ENCODE data around the gene C18orf32. TPM values are rescaled to one million over a fixed set of nuclear protein-coding genes. Genes with fewer than 3 reads are reported as not detected.
"Not testable (repeated sequence)": the region's sequence is repeated elsewhere in the genome, so short reads cannot be mapped to it uniquely, and the experiment has no call there.

The C18orf32 gene
- total RNA-seq, 1 donor from 2014 or later, result 14.8 TPM

DNA sequence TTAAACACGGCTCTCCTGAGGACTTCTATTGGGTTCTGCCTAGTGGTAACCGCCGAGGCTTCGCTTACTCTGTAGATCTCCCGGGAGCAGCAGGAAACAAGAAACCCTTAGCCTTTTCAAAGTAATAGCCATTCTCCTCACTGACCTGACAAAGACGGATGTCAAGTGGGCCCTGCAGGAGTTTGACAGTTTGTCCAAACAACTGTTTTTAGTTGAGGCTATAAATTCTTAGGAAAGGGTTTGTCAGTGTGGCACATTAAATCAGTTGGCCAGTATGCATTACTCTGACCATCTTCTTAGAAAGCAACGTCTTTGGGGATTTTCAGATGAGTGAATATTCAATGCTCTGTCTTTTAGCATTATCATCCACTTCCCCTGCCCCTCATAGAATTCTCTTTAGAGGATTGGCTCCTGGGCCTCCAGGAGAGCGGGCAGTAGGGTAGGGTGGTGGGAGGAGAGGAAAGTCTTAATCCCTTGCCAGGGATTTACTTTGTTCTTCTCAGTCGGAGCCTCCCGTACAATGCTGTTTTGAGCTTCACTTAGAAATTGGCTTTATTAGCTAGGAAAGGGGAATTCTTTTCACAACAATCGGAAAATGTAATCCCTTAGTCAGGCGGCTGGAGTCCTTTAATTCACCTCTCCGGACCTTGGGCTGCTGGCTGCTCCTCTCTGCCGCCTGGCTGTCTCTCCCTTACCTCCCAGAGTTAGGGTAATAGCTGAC, 13.3 kb upstream of the C18orf32 start:
- no peak for DNase-seq (ENCODE audit: low read depth, low spot score)

DNA sequence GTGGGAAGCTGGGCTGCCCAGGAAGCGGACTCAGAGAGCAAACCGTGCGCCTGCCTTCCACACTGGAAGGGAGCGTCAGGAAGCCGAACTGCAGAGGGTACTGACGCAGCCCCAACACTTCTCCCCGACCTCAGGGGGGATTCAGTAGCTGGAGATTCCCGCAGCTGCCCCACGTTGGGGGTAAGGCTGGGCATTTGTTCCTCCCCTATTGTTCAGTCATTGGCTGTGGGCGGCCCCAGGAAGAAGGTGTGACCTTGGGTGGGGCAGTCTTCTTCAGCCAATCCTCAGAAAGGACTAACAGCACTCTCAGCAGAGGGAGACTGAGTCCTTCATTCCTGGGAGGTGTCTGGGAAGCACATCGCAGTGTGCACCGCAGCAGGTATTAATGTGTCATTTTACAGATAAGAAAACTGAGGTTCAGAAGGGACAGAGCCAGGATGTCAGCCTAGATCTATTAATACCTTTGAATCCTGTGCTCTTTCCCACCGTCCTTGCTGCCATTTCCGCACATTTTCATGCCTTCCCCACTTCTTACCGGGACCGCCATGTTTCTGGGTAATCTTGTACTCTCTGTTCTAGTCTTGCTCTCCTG, 12.1 kb upstream of the C18orf32 start:
- no peak for DNase-seq (ENCODE audit: low read depth, low spot score)

DNA sequence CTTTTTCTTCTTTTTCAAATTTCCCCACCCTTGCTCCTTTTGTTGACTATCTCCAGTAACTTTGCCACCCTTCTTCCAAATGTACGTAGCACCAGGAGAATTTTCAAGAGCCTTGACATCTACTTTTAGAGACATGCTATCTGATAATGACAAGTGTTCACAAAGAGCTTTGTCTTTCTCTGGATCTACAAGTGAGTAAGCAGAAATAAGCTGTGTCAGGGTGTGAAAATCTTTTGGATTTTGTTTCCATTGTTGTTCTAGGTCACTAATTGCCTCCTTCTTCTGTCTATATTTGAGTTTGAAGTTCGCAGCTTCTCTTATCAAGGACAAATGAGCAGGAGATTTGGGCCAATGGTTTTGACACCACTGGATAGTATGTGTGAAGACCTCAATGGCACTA, 8.4 kb upstream of the C18orf32 start:
- no peak for DNase-seq (ENCODE audit: low read depth, low spot score)

- no peak for DNase-seq (ENCODE audit: low read depth, low spot score)
These were observed 8.0 kb upstream of the C18orf32 start for GRCh38 chr18:49495076-49495475.

DNA sequence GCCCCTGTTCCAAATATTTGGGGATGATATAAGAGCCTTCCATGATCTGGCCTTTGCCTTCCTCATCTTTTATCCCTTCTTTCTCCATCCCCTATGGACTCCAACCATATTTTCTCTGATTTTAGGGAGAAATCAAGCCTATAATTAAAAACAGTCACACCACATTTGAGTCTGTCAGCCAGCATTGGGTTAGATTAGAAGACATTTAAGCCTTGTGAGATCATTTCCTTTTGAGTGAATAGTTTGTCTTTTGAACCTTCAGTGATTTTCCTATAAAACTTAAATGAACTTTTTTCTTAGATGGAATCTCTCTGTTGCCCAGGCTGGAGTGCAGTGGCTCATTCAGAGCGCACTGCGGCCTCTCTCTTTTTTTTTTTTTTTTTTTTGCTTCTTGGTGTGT, 7.6 kb upstream of the C18orf32 start:
- no peak for DNase-seq (ENCODE audit: low read depth, low spot score)

- DNase-seq (ENCODE audit: low read depth, low spot score), result no peak
These were observed 5.6 kb upstream of the C18orf32 start for GRCh38 chr18:49492694-49493033.

DNA sequence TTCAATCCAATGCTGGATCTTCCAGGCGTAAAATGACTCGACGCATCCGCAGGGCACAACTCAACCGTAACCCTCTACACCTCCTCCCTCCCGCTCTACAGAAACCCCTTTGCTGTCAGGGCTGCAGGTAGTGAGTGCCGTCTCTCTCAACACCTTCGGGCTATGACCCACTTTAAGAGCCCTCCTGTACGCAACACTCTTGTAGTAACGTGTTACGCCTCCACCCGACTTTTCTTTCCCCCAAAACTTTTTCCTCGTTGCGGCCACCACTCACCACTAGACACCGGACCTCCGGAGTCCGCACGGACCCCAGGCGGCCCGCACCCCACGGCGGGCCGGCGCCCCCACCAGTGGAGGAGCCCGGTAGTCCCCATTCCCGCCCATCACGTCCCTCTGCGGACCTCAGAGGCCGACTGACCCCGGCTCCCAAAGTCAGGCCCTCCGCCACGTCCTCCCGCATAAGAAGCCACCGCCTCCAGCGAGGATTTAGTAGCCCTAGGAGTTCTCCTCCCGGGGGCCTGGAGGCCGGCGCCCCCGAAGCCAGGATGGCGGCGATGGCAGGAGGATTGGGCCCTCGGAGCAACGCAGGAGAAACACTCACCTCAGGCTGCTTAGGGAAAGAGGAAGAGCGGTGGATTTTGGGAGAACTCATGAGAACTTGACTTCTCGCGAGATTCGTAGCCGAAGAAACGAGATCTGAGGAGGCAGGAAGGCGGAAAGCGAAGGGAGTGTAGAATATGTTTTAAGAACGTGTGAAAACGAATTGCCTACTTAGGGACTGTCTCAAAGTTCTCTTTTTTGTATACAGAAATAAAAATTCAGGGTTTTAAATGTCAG, 5.0 kb upstream of the C18orf32 start, which contains the start of gene RPL17:
Gene RPL17, minus strand, starts transcription at position 609 of the 837 bp plus-strand sequence.
- DNase-seq (ENCODE audit: low read depth, low spot score), result peak; percentile 97

DNA sequence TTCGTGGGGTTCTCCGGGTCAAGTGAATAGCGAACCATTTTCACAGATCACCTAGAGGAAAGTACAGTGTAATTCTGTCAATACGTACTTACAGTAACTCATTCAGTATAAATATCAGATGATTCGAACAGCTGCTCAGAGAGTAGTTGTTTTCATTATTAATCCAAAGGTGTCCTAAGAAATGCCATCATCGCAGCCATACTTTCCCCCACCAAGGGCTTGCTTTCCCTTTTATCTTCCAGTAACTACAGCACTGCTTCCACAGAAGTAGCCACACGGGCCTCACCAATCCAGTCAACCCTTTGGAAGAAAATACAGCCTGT, 4.5 kb upstream of the C18orf32 start:
- DNase-seq (ENCODE audit: low read depth, low spot score), result no peak

DNA sequence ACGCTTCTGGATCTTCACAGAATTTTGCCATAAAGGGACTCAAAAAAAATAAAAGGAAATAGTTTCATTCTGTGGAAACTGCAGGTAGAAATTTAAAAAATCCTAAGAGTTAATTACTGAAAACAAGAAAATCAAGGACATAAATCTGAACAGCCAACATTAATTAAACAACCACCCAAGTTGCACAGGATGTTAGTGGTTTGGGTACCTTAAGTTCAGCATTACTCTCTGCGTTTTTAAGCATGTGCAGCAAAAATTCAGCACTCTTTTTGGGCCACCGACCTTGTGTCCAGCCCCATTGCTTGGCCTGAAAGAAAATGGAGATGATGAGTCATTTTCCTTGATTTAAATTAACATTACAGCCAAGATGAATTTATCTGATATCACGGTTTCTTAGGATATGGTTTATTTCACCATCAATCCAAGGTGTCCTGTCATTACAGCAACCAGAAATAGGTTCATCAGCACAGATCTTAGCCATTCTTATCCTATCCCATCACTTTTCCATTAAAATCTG, 3.3 kb upstream of the C18orf32 start:
- DNase-seq (ENCODE audit: low read depth, low spot score), result no peak

DNA sequence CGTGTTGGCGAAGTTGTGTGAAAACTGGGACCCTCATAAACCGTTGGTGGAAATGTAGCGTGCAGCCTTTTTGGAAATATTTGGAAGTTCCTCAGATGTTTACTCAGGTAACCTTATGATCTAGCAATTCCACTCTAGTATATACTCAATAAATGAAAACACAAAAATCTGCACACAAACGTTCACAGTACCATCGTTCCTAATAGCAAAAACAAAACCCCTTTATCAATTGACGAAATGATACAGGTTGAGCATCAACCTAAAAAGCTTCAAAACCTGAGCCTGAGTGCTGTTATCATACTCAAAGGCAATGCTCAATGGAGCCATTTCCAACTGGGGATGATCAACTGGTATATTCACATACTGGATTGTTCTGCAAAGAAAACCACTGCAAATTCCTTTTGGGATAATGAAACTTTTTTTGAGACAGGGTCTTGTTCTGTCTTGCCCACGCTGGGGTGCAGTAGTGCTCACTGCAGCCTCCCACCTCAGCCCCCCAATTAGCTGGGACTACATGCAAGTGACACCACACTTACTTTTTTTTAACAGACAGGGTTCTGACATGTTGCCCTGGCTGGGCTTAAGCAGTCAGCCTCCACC, 777 bp upstream of the C18orf32 start:
- no peak for DNase-seq (ENCODE audit: low read depth, low spot score)

DNA sequence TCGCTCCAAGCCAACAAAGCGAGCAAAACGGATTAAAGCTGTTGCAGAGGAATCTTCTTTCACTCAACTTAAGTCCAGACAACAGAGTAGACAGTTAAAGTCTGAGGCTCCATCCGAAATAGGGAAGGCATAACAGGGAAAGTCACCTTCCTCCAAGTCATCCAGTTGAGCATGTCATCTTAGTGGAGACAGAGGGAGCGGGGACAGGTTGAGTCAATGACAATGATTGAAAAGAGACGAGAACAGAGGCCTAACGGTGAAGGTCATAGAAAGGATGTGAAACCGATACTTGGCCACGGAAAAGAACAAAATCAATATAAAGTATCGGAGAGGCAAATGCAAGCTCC, 455 bp downstream of the C18orf32 start:
- DNase-seq (ENCODE audit: low read depth, low spot score), result no peak

GRCh38 chr18:49486134-49486533, 900 bp downstream of the C18orf32 start:
- DNase-seq (ENCODE audit: low read depth, low spot score), result no peak

- DNase-seq (ENCODE audit: low read depth, low spot score), result no peak
These were observed 3.8 kb downstream of the C18orf32 start for GRCh38 chr18:49483198-49483597.

- DNase-seq (ENCODE audit: low read depth, low spot score), result no peak
These were observed 5.1 kb downstream of the C18orf32 start for GRCh38 chr18:49481907-49482306.

GRCh38 chr18:49481317-49481716, 5.7 kb downstream of the C18orf32 start:
- no peak for DNase-seq (ENCODE audit: low read depth, low spot score)

DNA sequence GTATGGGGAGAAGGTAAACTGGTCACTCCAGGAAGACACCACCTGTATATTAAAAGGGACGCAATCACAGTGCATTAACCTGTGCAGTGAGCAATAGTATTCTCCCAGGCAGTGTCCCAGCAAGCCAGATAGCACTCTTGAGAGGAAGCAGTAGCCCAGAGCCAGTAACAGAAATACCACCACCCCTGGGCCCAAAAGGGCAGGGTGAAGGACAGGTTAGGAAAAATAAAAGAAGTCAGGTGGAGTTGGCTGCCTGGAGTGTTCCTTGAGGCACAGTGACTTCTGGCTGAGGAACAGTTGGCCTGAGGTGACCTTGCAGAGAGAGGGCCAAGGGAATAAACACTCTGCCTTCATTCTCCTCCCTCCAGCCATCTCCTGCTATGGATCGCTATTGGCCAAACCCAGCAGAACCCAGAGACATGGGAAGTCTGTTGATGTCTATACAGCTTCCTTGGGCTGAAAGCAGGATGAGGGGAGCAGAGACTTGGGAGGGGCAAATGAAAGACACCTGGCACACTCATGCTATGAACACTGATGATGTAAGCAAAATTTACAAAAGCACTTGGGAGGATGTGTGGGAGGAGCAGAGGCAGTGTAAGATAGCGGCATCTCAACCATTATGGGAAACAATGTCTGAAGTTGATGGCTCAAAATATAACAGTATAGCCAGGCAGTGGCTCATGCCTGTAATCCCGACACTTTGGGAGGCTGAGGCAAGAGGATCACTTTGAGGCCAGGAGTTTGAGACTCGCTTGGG, 7.5 kb downstream of the C18orf32 start:
- DNase-seq (ENCODE audit: low read depth, low spot score), result no peak

GRCh38 chr18:49476664-49477411, 10.2 kb downstream of the C18orf32 start:
- peak; percentile 65 for DNase-seq (ENCODE audit: low read depth, low spot score)

- not testable (repeated sequence) for DNase-seq (ENCODE audit: low read depth, low spot score)
These were observed 12.1 kb downstream of the C18orf32 start for GRCh38 chr18:49474935-49475334.

GRCh38 chr18:49473721-49474120, 13.3 kb downstream of the C18orf32 start:
- DNase-seq (ENCODE audit: low read depth, low spot score), result no peak

DNA sequence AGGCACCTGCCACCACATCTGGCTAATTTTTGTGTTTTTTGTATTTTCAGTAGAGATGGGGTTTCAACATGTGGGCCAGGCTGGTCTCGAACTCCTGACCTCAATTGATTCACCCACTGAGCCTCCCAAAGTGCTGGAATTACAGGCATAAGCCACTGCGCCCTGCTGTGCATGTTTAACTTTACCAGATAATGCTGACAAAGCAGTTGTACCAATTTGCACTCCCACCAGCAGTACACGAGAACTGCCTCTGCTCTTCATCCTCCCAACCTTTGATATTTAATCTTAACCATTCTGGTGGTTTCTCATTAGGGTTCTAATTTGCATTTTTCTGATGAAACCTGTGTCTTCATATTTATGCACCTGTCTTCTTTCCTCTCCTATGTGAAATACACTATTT, 14.6 kb downstream of the C18orf32 start:
- no peak for DNase-seq (ENCODE audit: low read depth, low spot score)

DNA sequence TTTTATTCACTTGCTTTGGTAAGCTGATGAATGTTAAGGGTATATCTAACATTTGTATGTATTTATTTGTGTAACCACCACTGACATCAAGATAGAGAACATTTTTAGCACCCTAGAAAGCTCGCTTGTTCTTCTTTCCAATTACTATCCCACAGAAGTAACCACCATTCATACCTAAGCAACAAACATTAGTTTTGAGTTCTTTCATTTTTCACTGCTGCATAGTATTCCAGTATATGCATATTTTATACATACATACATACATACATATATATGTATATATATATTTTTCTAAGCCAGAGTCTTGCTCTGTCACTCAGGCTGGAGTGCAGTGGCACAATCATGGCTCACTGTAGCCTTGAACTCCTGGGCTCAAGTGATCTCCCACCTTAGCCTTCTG, 15.5 kb downstream of the C18orf32 start:
- no peak for DNase-seq (ENCODE audit: low read depth, low spot score)

Measured in pulmonary artery endothelial cell (primary cell).